HCT116 (cell line): Measurements from ENCODE around the gene UPF3B. TPM values are rescaled to one million over a fixed set of nuclear protein-coding genes. Genes with fewer than 3 reads are reported as not detected.

ENCODE experiments used
- ATAC-seq: fragments of 200-7000 bp; cut with Tn5 transposase; 2 replicates; pipeline ENCODE4 v1.9.1; 2020; ENCODE audit warnings: mild to moderate bottlenecking, moderate library complexity
- BruUV-seq: library from RNA; stranded (reverse); fragments of 400-500 nt; replicated peaks from 2 replicates; lab custom pipeline; 2021; lab: Mats Ljungman, UMichigan
- CTCF ChIA-PET: fragments of 300-600 bp; sonication (Branson Sonifier 250); formaldehyde crosslinking; loops from one replicate; lab custom pipeline; 2021; ENCODE audit warnings: antibody characterized with exemption; lab: Charles Lee
- POLR2A ChIA-PET: fragments of 300-600, 350-600 bp; sonication (Branson Sonifier 250); formaldehyde crosslinking; loops from one replicate; lab custom pipeline; 2021; ENCODE audit warnings: antibody characterized with exemption; lab: Charles Lee
- RAD21 ChIA-PET, 2 experiments: fragments of 300-600 bp; sonication (Branson Sonifier 250); formaldehyde crosslinking; loops; one replicate each; lab custom pipeline; 2023; ENCODE audit warnings: low total read pairs in 2 of 2; ENCODE audit not compliant: uncharacterized antibody in 2 of 2, unreplicated experiment in 2 of 2, low non-redundant PET in 1 of 2; lab: Charles Lee
- DNase-seq: peaks from one replicate; pipeline ENCODE4 v3.0.0-alpha.2; 2010; ENCODE audit warnings: low read depth, low spot score
- H2AFZ ChIP-seq: fragments of 200-600 bp; shearing (Covaris generic), sonication (generic); 2 replicates; pipeline ENCODE4 v1.6.1; 2017; ENCODE audit warnings: low read depth, mixed run types, mixed read lengths, antibody characterized with exemption, low read length; ENCODE audit not compliant: poor library complexity, severe bottlenecking
- H3K27ac ChIP-seq: 2 replicates; pipeline ENCODE4 v1.5.1; 2012; ENCODE audit warnings: low read depth, low read length
- H3K27me3 ChIP-seq: fragments of 200-600 bp; sonication (generic); 2 replicates; pipeline ENCODE4 v1.6.1; 2016; ENCODE audit warnings: mixed run types, low read length, mixed read lengths; ENCODE audit not compliant: insufficient read depth
- H3K36me3 ChIP-seq, 2 experiments: fragments of 200-500 bp in 1 of 2; fragments of 200-600 bp in 1 of 2; sonication (Bioruptor generic) in 1 of 2; sonication (generic) in 1 of 2; 2 replicates each; pipeline versions ENCODE4 v1.5.1 to v1.6.1; 2014 to 2016; ENCODE audit warnings: low read length in 2 of 2, inconsistent platforms in 1 of 2, mixed read lengths in 1 of 2, mixed run types in 1 of 2; ENCODE audit not compliant: insufficient read depth in 2 of 2, control insufficient read depth in 1 of 2
- H3K4me1 ChIP-seq, 2 experiments: fragments of 200-600 bp in 1 of 2; sonication (generic) in 1 of 2; 2 replicates each; pipeline versions ENCODE4 v1.5.1 to v1.6.1; 2012 to 2017; ENCODE audit warnings: low read length in 2 of 2, inconsistent platforms in 1 of 2, mild to moderate bottlenecking in 1 of 2, mixed read lengths in 1 of 2, mixed run types in 1 of 2, moderate library complexity in 1 of 2; ENCODE audit not compliant: insufficient read depth in 2 of 2, control insufficient read depth in 1 of 2
- H3K4me2 ChIP-seq: fragments of 200-600 bp; sonication (generic); 2 replicates; pipeline ENCODE4 v1.6.1; 2017; ENCODE audit warnings: mixed run types, low read length, mixed read lengths
- H3K4me3 ChIP-seq, 2 experiments: fragments of 200-600 bp in 1 of 2; sonication (generic) in 1 of 2; replicated peaks in 1 of 2; 2 replicates each; pipeline ENCODE4 v1.5.1; 2011 to 2016; ENCODE audit warnings: low read length in 2 of 2, control low read depth in 1 of 2, low read depth in 1 of 2, mild to moderate bottlenecking in 1 of 2, mixed read lengths in 1 of 2, mixed run types in 1 of 2
- H3K79me2 ChIP-seq: fragments of 200-600 bp; sonication (generic); 2 replicates; pipeline ENCODE4 v1.6.1; 2017; ENCODE audit warnings: mild to moderate bottlenecking, mixed run types, low read length, moderate library complexity, mixed read lengths; ENCODE audit not compliant: insufficient read depth
- H3K9ac ChIP-seq: fragments of 200-600 bp; sonication (generic); 2 replicates; pipeline ENCODE4 v1.6.1; 2016; ENCODE audit warnings: low read length, mixed read lengths
- H3K9me2 ChIP-seq: fragments of 200-600 bp; sonication (generic), shearing (Covaris generic); 2 replicates; pipeline ENCODE4 v1.6.1; 2017; ENCODE audit warnings: mixed run types, mild to moderate bottlenecking, moderate library complexity; ENCODE audit not compliant: insufficient read depth
- H3K9me3 ChIP-seq, 2 experiments: fragments of 200-500 bp in 1 of 2; fragments of 200-600 bp in 1 of 2; sonication (Bioruptor generic) in 1 of 2; sonication (generic) in 1 of 2; 2 replicates each; pipeline ENCODE4 v1.6.1; 2014 to 2017; ENCODE audit warnings: low read length in 2 of 2, mixed read lengths in 2 of 2, inconsistent platforms in 1 of 2, low read depth in 1 of 2, mild to moderate bottlenecking in 1 of 2, mixed run types in 1 of 2, moderate library complexity in 1 of 2; ENCODE audit not compliant: control insufficient read depth in 1 of 2, insufficient read depth in 1 of 2
- H4K20me1 ChIP-seq: fragments of 200-600 bp; sonication (generic), shearing (Covaris generic); 2 replicates; pipeline ENCODE4 v1.6.1; 2017; ENCODE audit warnings: mixed run types, mild to moderate bottlenecking, moderate library complexity; ENCODE audit not compliant: insufficient read depth
- ATF3 ChIP-seq: IDR thresholded peaks from 2 replicates; pipeline ENCODE4 v1.6.1; 2012
- CBX3 ChIP-seq: IDR thresholded peaks from 2 replicates; pipeline ENCODE4 v1.6.1; 2012; ENCODE audit warnings: low read depth
- CEBPB ChIP-seq: IDR thresholded peaks from 2 replicates; pipeline ENCODE4 v1.6.1; 2012; ENCODE audit warnings: low read depth
- CTCF ChIP-seq, 3 experiments: fragments of 200-600 bp in 1 of 3; sonication (generic) in 1 of 3; IDR thresholded peaks in 2 of 3; conservative IDR thresholded peaks in 1 of 3; 2 replicates each; pipeline ENCODE4 v1.5.1; 2012 to 2017; ENCODE audit warnings: low read depth in 2 of 3, low read length in 2 of 3, antibody characterized with exemption in 1 of 3, borderline replicate concordance in 1 of 3, control low read depth in 1 of 3, mild to moderate bottlenecking in 1 of 3, mixed read lengths in 1 of 3, mixed run types in 1 of 3, moderate library complexity in 1 of 3; ENCODE audit not compliant: insufficient read depth in 1 of 3
- EGR1 ChIP-seq: IDR thresholded peaks from 2 replicates; pipeline ENCODE4 v1.6.1; 2012; ENCODE audit warnings: low read depth
- ELF1 ChIP-seq: IDR thresholded peaks from 2 replicates; pipeline ENCODE4 v1.6.1; 2012; ENCODE audit warnings: low read depth, borderline replicate concordance
- EZH2 ChIP-seq: fragments of 200-600 bp; sonication (generic); IDR thresholded peaks from 2 replicates; pipeline ENCODE4 v1.6.1; 2017; ENCODE audit warnings: antibody characterized with exemption, mixed run types
- EZH2phosphoT487 ChIP-seq: fragments of 200-600 bp; IDR thresholded peaks from 2 replicates; pipeline ENCODE4 v1.6.1; 2018; ENCODE audit warnings: antibody characterized with exemption, borderline replicate concordance
- FOSL1 ChIP-seq: IDR thresholded peaks from 2 replicates; pipeline ENCODE4 v1.6.1; 2012; ENCODE audit warnings: low read depth
- JUND ChIP-seq: IDR thresholded peaks from 2 replicates; pipeline ENCODE4 v1.6.1; 2012
- MAX ChIP-seq: IDR thresholded peaks from 2 replicates; pipeline ENCODE4 v1.6.1; 2012
- SIN3A ChIP-seq: IDR thresholded peaks from 2 replicates; pipeline ENCODE4 v1.6.1; 2012; ENCODE audit warnings: low read depth
- TCF7L2 ChIP-seq: IDR thresholded peaks from 2 replicates; pipeline ENCODE4 v1.7.0; 2011; ENCODE audit warnings: borderline replicate concordance, inconsistent platforms; ENCODE audit not compliant: insufficient read depth, insufficient read length; ENCODE audit errors: extremely low read depth
- YY1 ChIP-seq: IDR thresholded peaks from 2 replicates; pipeline ENCODE4 v1.6.1; 2011; ENCODE audit warnings: low read length, low read depth, moderate library complexity, mild to moderate bottlenecking; ENCODE audit not compliant: insufficient replicate concordance; ENCODE audit errors: extremely low read depth
- intact Hi-C: fragments of 100-400 bp; cut with micrococcal nuclease; formaldehyde crosslinking; loops from 2 replicates; pipeline ENCODE4 v1.10.0; 2022
- total RNA-seq: library from RNA; stranded (reverse); gene quantifications from one replicate; pipeline ENCODE4 v1.2.1, GENCODE V29; 2021; ENCODE audit not compliant: unreplicated experiment
- TF ChIP-seq, protein P1 (sequence below): IDR thresholded peaks from 2 replicates; pipeline ENCODE4 v1.6.1; 2012; ENCODE audit warnings: low read depth
- TF ChIP-seq, protein P2 (sequence below): IDR thresholded peaks from 2 replicates; pipeline ENCODE4 v1.6.1; 2011; ENCODE audit warnings: mild to moderate bottlenecking, low read length, moderate library complexity; ENCODE audit not compliant: insufficient replicate concordance; ENCODE audit errors: extremely low read depth

UPF3B gene
- total RNA-seq, 1 experiment from 2014 or later = 11.9 TPM

DNA sequence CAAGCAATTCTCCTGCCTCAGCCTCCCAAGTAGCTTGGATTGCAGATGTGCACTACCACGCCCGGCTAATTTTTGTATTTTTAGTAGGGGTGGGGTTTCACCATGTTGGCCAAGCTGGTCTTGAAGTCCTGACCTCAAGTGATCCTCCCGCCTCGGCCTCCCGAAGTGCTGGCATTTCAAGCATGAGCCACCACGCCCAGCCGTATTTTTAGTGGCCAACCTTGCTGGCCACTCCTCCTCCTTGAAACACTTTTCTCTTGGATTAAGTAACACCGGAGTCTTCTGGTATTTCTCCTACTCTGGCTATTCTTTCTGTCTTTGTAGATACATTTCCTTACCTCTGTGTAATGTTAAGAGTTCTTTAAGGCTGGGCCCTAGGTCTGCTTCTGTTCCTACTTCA lies 50.2 kb downstream of the UPF3B start:
- Histone ChIP-seq H3K36me3 (no peaks in the 10 kb centered on the region), H3K4me2 (no peak overlapping the region), H3K9me3 (no peaks in the 10 kb centered on the region), H2AFZ (no peak overlapping the region), H3K27me3 (no peaks in the 10 kb centered on the region), H3K9me2 (no peaks in the 10 kb centered on the region), H4K20me1 (no peaks in the 10 kb centered on the region), H3K4me3 (no peak overlapping the region), H3K4me1 (no peaks in the 10 kb centered on the region), H3K27ac (no peak overlapping the region), H3K9ac (no peak overlapping the region), H3K79me2 (no peaks in the 10 kb centered on the region)
- intact Hi-C loops = no loop called here
- DNase-seq = no peak
- ChIA-PET POLR2A (no interaction called here), CTCF (no interaction called here), RAD21 (no interaction called here)
- ATAC-seq = no peak
- no peak for TF ChIP-seq CEBPB
- no peak for TF ChIP-seq JUND
- no peak for TF ChIP-seq ATF3
- TF ChIP-seq ELF1 = no peak
- no peak for TF ChIP-seq MAX
- TF ChIP-seq SIN3A = no peak
- TF ChIP-seq EZH2phosphoT487 = no peak
- TF ChIP-seq, protein P1, sequence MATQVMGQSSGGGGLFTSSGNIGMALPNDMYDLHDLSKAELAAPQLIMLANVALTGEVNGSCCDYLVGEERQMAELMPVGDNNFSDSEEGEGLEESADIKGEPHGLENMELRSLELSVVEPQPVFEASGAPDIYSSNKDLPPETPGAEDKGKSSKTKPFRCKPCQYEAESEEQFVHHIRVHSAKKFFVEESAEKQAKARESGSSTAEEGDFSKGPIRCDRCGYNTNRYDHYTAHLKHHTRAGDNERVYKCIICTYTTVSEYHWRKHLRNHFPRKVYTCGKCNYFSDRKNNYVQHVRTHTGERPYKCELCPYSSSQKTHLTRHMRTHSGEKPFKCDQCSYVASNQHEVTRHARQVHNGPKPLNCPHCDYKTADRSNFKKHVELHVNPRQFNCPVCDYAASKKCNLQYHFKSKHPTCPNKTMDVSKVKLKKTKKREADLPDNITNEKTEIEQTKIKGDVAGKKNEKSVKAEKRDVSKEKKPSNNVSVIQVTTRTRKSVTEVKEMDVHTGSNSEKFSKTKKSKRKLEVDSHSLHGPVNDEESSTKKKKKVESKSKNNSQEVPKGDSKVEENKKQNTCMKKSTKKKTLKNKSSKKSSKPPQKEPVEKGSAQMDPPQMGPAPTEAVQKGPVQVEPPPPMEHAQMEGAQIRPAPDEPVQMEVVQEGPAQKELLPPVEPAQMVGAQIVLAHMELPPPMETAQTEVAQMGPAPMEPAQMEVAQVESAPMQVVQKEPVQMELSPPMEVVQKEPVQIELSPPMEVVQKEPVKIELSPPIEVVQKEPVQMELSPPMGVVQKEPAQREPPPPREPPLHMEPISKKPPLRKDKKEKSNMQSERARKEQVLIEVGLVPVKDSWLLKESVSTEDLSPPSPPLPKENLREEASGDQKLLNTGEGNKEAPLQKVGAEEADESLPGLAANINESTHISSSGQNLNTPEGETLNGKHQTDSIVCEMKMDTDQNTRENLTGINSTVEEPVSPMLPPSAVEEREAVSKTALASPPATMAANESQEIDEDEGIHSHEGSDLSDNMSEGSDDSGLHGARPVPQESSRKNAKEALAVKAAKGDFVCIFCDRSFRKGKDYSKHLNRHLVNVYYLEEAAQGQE = no peak
- TF ChIP-seq, protein P2, sequence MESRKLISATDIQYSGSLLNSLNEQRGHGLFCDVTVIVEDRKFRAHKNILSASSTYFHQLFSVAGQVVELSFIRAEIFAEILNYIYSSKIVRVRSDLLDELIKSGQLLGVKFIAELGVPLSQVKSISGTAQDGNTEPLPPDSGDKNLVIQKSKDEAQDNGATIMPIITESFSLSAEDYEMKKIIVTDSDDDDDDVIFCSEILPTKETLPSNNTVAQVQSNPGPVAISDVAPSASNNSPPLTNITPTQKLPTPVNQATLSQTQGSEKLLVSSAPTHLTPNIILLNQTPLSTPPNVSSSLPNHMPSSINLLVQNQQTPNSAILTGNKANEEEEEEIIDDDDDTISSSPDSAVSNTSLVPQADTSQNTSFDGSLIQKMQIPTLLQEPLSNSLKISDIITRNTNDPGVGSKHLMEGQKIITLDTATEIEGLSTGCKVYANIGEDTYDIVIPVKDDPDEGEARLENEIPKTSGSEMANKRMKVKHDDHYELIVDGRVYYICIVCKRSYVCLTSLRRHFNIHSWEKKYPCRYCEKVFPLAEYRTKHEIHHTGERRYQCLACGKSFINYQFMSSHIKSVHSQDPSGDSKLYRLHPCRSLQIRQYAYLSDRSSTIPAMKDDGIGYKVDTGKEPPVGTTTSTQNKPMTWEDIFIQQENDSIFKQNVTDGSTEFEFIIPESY = no peak
- no peak for TF ChIP-seq TCF7L2
- TF ChIP-seq CTCF (IDR thresholded peaks at IDR 0.05 in 2 of 3, conservative IDR thresholded peaks at IDR 0.05 in 1 of 3; ENCODE audit: borderline replicate concordance in 1 of 3, insufficient read depth in 1 of 3, low read depth in 2 of 3, low read length in 2 of 3) = no peak
- TF ChIP-seq EZH2 = no peak
- no peak for TF ChIP-seq YY1
- no peak for TF ChIP-seq FOSL1
- no peak for TF ChIP-seq EGR1
- no peak for TF ChIP-seq CBX3
- BruUV-seq = no TSS peak
